Activated naive CD4-positive, alpha-beta T cell treated with Interleukin-2 at 50 U/mL for 16 hours (primary cell): ENCODE results near the gene TMC3.

Experiments
- DNase-seq: peaks from one replicate; pipeline ENCODE4 v3.0.0-alpha.2; 2020

The TMC3 gene

DNA sequence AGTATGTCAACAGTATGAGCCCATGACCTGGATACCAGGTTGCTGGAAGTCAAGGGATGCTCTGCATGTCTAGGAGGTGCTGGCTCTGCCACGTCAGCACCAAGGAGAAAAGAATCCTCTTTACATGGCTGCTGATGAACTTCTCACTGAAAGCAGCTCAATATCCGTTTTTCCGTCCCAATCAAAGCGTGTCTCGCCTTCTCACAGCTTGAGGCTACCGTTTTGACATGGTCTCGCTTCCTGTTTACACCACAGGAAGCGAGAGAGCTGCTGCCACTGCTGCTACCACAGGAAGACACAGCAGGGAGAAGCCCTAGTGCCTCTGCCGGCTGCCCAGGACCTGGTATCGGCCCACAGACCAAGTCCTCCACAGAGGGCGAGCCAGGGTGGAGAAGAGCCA is 77.3 kb downstream of the TMC3 start:
- DNase-seq, result peak; percentile 72

DNA sequence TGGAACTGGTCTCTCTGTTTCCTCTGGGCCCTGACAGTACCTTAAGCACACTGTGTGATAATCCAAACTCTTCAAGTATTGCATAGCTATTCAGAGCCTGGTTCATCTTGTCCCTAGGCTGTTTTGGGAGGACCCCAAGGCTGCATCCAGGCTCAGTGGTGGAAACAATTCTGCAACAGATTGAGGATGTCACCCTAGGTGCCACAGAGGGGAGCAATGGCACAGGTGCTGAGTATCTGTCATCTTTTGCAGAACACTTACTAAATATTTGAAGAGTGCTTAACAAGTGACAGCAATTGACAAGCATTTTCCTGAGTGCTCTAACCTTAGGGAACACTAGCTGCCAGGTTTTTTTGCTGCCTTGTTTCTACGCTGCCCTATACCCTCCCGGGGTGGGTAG is 77.8 kb downstream of the TMC3 start:
- DNase-seq, result no peak

DNA sequence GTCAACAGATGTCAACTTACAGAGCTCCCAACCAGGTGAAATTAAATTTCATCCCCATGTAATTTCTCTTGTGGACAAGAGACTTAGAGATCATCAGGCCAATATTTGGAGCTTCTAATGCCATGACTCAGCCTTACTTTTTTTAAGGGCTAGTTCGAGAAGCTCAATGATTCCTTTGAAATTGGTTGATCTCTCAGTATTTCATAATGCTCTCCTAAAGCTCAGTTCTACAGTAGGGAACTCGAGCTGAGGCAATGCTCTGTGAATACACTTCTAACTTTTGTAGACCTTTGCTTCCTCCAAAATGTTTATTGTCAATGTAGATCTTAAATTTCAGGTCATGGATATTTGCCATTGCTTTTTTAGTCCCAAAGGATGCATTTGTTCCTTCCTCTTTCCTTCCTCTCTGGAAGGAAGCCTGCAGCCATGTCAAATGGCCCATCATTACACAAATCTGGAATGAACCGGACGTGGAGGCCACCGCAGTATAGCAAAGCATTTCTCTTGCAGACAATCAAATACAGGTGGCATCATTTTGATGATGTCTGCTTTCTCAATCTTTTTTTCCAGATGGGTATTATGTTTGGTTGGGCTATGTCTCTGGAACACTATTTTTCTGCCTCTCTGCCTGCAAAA is 78.4 kb downstream of the TMC3 start:
- no peak for DNase-seq

DNA sequence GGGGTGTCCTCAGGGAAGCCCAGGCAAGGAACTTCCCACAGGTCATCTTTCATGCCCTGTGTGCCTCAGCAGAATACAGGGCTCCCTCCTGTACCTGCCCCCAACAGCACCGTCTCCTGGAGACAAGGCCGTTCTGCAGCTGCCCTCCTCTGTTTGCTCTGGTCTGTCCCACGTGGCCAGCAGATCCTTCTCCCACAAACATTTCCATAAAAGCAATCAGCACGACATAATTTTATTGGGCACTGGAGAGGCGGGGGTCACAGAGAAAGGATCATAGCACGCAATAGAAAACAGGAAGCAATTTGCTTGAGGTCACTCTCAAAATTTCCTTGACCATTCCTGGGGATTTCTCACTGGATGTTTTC is 79.5 kb downstream of the TMC3 start:
- no peak for DNase-seq

DNA sequence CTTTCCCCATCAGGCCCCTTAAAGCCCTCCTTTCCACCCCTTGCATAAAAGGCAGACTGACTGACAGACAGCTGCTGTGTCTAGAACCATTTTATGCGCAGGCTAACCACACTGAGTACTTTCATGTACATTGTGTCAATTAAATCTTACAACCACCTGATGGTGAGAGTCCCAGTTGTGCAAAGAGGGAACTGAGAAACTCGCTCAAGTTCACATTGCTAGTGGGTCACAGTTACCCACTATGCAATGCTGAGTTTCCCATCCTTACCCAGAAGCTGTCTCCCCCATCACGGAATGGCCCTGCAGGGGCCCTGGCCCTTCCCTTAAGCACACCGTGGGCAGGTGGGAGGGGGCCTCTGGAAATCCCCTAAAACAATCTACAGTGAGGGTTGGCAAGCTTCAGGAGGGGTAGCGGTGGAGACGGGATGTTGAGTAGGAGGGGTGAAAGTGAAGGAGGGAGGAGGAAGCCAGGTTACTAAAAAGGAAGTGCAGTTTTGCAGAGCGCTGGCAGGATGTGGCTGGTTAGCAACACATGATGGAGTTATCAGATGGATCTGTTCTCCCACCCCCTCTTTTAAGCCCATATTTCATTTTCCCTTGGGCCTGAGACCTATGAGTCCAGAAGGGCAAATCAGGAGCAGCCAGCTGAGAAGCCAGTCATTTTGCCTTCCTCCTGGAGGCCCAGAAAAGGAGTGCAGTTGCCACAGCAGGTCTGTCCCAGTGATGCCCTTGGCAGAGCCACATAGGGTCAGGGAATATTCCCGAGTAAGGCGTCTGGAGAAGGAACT is 80.1 kb downstream of the TMC3 start:
- peak; percentile 81 for DNase-seq

DNA sequence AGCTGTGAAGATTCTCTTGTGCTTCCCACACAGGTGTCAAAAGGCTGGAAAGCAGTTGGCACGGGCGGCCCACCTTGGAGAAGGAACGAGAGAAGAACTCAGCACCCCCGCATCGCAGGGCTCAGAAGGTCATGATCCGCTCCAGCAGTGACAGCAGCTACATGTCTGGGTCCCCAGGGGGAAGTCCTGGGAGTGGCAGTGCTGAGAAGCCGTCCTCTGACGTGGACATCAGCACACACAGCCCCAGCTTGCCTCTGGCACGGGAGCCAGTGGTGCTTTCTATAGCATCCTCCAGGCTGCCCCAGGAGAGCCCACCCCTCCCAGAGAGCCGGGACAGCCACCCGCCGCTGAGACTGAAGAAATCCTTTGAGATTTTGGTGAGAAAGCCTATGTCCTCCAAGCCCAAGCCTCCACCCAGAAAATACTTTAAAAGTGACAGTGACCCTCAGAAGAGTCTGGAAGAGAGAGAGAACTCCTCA is 81.5 kb downstream of the TMC3 start:
- DNase-seq, result peak; percentile 39

DNA sequence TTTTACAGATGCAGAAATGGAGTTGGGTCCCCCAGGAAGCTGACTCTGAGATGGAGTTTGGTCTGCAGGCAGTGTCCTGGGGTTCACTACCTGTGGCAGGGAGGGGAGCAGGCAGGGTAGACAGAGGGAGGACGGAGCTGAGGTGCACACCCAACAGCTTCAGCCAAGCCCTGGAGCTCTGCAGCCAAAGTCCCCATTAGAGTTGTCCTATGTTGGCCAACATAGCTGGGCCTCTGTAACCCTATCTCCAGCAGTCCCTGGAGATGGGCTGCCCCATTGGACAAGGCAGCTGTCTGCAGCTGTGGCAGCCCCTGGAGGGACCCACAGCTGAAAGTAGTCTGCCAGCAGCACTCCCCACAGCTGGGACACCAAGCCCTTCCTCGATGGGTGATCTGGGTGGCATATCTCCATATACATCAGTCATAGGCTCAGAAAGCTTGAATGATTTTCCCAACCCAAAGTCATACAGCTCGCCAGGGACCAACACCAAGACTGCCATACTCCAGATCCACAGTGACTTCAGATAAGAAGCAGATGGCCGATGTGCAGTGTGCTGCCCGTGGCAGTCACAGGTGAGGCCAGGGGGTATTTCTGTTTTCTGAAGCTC is 82.0 kb downstream of the TMC3 start:
- no peak for DNase-seq

DNA sequence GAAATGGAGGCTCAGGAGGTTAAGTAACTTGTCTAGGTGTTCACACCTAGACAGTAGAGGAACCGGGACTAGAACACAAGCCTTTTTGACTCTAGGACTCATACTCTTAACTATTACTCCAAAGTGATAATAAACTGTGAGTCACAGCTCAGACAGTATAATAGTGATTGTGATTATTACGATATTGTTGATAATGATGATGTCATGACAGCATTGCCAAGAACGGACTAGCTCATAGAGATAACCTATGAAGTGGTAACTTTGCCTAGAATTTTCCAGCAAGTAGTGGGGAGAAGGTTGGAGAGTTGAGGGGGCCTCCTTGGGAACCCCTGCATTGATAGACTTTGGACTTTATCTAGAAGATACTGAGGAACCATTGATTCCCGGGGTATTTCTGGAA is 84.1 kb downstream of the TMC3 start:
- DNase-seq, result no peak

DNA sequence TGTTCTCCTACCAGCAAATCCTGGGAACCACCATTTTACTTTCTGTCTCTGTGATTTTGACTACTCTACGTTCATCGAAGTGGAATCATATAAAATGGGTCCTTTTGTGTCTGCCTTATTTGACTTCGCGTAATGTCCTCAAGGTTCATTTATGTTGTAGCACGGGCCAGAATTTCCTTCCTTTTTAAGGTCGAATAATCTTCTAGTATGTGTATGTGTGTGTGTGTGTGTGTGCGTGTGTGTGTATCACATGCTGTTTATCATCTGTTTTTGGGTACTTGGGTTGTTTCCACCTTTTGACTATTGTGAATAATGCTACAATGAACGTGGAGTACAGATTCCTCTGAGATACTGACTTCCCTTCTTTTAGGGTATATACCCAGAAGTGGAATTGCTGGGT is 85.4 kb downstream of the TMC3 start:
- no peak for DNase-seq

DNA sequence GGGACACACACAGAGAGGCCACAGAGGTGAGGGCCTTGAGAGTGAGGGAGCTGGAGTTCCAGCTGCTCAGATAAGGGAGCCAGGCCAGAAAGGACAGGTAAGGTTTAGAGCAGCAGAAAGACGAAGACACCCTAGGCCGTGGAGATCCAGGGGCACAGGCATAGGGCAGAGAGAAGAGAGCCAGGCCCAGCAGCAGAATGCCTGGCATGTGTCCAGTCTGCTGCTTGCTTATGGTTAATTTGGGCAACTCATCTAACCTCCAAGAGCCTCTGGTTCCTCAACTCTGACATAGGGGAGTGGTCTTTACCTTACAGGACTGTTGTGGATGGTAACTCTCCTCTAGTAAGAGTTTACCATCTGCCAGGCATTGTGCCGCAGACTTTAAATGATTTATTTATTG is 86.0 kb downstream of the TMC3 start:
- no peak for DNase-seq

DNA sequence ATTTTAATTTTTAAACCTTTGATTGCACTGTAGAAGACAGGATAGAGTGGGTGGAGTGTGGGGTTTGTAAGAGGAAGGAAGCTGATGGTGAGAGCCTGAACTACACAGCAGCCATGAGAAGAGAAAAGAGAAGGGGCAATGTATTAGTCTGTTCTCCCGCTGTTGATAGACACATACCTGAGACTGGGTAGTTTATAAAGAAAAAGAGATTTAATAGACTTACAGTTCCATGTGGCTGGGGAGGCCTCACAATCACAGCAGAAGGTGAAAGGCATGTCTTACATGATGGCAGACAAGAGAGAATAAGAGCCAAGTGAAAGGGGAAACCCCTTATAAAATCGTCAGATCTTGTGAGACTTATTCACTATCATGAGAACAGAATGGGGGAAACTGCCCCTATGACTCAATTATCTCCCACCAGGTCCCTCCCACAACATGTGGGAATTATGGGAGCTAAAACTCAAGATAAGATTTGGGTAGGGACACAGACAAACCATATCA is 87.3 kb downstream of the TMC3 start:
- no peak for DNase-seq

DNA sequence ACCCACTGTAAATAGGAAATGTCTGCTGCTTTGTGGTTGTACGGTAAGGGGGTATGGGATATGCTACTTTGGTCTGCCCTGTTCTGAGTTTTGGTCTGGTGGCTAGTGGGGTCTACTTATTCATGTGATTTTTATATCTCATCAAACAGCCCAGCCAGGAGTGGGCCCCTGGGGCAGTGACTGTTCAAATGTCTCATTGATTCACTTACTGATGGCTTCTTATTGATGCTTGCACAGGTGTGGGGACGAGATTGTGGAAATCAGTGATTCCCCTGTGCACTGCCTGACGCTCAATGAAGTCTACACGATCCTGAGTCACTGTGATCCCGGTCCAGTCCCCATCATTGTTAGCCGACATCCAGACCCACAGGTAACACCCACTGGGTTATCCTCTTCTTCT is 88.6 kb downstream of the TMC3 start:
- no peak for DNase-seq

DNA sequence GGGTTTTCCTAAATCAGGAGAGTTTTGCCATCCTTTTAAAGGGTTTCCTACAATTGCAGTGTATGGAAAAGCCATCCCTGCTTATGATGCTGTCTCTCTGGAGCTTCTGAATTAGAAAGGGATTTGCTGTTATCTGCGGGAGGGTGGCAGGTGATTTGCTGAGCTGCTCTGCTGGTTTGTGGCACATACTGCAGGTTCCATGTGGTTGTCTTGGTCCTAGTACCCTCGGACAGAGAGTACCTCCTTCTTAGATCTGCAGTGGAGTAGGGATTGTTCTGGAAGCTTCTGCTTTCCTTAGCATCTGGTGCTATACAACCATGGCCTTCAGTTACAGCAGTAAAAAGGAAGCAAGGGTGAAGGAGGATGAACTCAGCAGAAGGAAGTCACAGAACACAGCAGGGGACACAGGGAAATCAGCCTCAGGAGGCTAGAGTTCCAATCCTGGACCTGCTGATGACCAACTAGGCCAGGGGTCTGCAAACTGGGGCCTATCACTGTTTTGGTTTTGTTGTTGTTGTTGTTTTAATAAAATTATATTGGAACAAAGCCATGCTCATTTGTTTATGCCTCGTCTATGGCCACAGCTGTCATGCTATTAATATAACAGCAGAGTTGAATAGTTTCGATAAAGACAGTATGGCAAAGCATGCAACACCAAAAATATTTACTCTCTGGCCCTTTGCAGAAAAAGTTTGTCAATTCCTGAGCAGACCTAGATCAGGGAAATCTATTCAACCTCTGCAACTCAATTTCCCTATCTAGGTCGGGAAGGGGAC is 89.6 kb downstream of the TMC3 start:
- no peak for DNase-seq

DNA sequence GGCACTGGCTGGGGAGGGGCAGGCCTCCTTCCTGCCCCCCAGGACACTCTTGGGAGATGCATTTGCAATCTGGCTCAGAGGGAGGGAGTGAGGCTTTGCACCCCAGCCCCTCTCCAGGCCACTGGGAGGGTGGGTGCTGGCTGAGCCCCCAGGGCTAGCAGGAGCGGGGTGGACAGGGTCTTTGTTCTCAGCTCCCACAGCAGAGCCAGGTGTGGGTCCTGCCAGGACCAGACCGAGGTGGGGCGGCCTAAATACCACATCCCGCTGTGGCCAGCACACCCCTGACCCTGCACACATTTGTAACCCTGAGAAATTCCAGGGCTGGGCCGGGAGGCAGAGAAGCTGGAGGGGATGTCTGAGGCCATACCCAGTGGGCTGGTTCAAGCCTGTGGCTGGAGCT is 91.1 kb downstream of the TMC3 start:
- no peak for DNase-seq

DNA sequence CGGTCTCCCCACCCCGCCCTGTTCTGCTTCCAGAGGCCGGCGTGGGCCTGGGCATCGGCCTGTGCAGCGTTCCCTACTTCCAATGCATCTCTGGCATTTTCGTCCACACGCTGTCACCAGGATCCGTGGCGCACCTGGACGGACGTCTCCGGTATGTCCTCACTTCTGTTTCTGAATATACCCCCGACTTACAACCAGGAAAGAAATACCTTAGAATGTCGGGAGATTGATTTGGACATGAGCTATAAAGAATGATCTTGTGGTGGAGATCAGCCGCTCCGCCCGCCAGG is 91.5 kb downstream of the TMC3 start:
- DNase-seq, result no peak

DNA sequence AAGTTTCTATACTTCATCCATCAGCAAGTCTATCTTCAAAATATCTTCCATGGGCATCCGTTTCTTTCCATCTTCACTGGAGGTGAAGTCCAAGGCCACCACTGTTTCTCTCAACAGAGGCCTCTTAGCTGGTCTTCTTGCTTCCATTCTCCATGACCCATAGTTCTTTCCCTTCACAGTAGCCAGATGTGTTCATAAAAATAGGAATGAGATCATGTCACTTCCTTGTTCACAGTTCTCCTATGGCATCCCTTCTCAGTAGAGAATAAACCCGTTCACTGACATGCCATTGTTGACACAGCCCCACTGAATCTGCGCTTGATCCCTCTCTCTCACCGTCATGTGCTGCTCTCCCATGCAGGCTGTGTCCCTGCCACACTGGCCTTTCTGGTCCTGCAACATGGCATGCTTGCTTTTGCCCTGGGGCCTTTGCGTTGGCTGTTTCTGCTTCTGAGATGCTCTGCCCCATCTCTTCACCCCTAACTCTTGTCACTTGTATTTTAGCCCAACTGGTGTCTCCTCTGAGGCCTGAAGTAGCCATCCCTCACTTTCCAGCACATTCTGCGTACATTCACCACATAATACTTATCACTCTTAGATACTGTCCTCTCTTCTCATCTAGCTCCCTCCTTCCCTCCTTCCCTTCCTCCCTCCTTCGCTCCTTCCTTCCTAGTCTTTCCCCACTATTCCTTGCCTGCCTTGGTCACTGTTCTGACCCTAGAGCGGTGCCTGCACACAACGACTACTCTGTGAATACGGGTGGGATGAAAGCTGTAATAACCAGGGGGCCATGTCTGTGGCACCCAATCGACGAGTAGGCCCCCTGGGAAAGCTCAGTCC is 92.0 kb downstream of the TMC3 start:
- DNase-seq, result no peak

DNA sequence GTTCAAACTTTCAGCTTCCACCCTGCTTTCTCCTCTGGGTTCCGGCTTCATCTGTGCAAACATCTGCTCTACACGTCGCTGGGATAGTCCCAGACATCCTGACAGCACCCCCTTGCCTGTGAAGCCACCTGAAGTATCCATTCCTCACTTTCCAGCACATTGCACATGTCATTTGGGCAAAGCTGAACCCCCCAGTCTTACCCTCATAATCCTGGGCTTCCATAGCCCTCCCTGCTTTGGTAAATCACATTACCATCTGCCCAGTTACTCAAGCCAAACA is 92.6 kb downstream of the TMC3 start:
- DNase-seq, result no peak
